MM.1S (cell line): Measurements from ENCODE around the gene SLC26A4.
A peak's percentile ranks its signal among the peaks of the same experiment; 100 is the strongest.

Experiments used
- DNase-seq: peaks from one replicate; pipeline ENCODE4 v3.0.0-alpha.2; 2015
- H2AFZ ChIP-seq: fragments of 300-600 bp; sonication (generic); 2 replicates; pipeline ENCODE4 v1.6.0; 2016; ENCODE audit warnings: antibody characterized with exemption, low read length
- H3F3A ChIP-seq: fragments of 300-600 bp; sonication (generic); 2 replicates; pipeline ENCODE4 v1.6.1; 2016; ENCODE audit warnings: mild to moderate bottlenecking, antibody characterized with exemption, low read length, moderate library complexity, mixed read lengths; ENCODE audit not compliant: insufficient read depth
- H3K27ac ChIP-seq: fragments of 300-600 bp; sonication (generic); 2 replicates; pipeline ENCODE4 v1.5.1; 2016; ENCODE audit warnings: mild to moderate bottlenecking, low read length
- H3K27me3 ChIP-seq: fragments of 300-600 bp; sonication (generic); replicated peaks from 2 replicates; pipeline ENCODE4 v1.6.0; 2016; ENCODE audit warnings: low read length; ENCODE audit not compliant: insufficient read depth
- H3K36me3 ChIP-seq: fragments of 300-600 bp; sonication (generic); replicated peaks from 2 replicates; pipeline ENCODE4 v1.6.1; 2016; ENCODE audit warnings: mild to moderate bottlenecking, low read length, mixed read lengths; ENCODE audit not compliant: insufficient read depth
- H3K4me1 ChIP-seq: fragments of 300-600 bp; sonication (generic); 2 replicates; pipeline ENCODE4 v1.6.1; 2016; ENCODE audit warnings: low read length, mixed read lengths
- H3K4me2 ChIP-seq: fragments of 300-600 bp; sonication (generic); 2 replicates; pipeline ENCODE4 v1.6.0; 2016; ENCODE audit warnings: low read depth, low read length
- H3K4me3 ChIP-seq: fragments of 300-600 bp; sonication (generic); 2 replicates; pipeline ENCODE4 v1.5.1; 2016; ENCODE audit warnings: low read length, mixed read lengths
- H3K79me2 ChIP-seq: fragments of 300-600 bp; sonication (generic); 2 replicates; pipeline ENCODE4 v1.6.1; 2016; ENCODE audit warnings: mixed run types, low read length, mixed read lengths
- H3K9ac ChIP-seq: fragments of 300-600 bp; sonication (generic); 2 replicates; pipeline ENCODE4 v1.6.1; 2016; ENCODE audit warnings: low read length, mixed read lengths
- H3K9me2 ChIP-seq: fragments of 300-600 bp; sonication (generic); replicated peaks from 2 replicates; pipeline ENCODE4 v1.6.1; 2016; ENCODE audit warnings: mild to moderate bottlenecking, low read length, mixed read lengths; ENCODE audit not compliant: insufficient read depth
- H3K9me3 ChIP-seq: fragments of 300-600 bp; sonication (generic); replicated peaks from 2 replicates; pipeline ENCODE4 v1.6.1; 2016; ENCODE audit warnings: mild to moderate bottlenecking, low read length, mixed read lengths; ENCODE audit not compliant: insufficient read depth
- H4K20me1 ChIP-seq: fragments of 300-600 bp; sonication (generic); 2 replicates; pipeline ENCODE4 v1.6.1; 2016; ENCODE audit warnings: mild to moderate bottlenecking, low read length, moderate library complexity, mixed read lengths; ENCODE audit not compliant: insufficient read depth
- CTCF ChIP-seq: fragments of 300-600 bp; sonication (generic); IDR thresholded peaks from 2 replicates; pipeline ENCODE4 v1.5.1; 2016; ENCODE audit warnings: antibody characterized with exemption, low read length, mixed read lengths
- EZH2 ChIP-seq: fragments of 300-600 bp; sonication (generic); optimal IDR thresholded peaks from 2 replicates; pipeline ENCODE3; 2017; ENCODE audit warnings: low read depth, mild to moderate bottlenecking, antibody characterized with exemption, low read length, mixed read lengths
- EZH2phosphoT487 ChIP-seq: fragments of 300-600 bp; sonication (generic); IDR thresholded peaks from 2 replicates; pipeline ENCODE4 v1.6.1; 2018; ENCODE audit warnings: antibody characterized with exemption, low read length

SLC26A4 gene

GRCh38 chr7:107746006-107746405 lies 85.4 kb downstream of the SLC26A4 start:
- Histone ChIP-seq H2AFZ (no peak overlapping the region), H3K4me2 (peak overlapping the region; percentile 85), H3F3A (peaks cover 19% of the 10 kb centered on the region), H3K9me2 (no peaks in the 10 kb centered on the region), H3K4me1 (peaks cover 23% of the 10 kb centered on the region), H3K36me3 (peaks cover 15% of the 10 kb centered on the region; the same call in 1 of the 2 replicates), H3K4me3 (no peak overlapping the region), H3K27me3 (no peaks in the 10 kb centered on the region), H3K79me2 (peaks cover 71% of the 10 kb centered on the region), H3K9ac (no peak overlapping the region), H4K20me1 (peaks cover 46% of the 10 kb centered on the region), H3K9me3 (no peaks in the 10 kb centered on the region), H3K27ac (no peak overlapping the region)
- no peak for DNase-seq
- no peak for TF ChIP-seq EZH2
- TF ChIP-seq CTCF = no peak
- no peak for TF ChIP-seq EZH2phosphoT487

- Histone ChIP-seq H3K9me3 (no peaks in the 10 kb centered on the region), H3K4me1 (peaks cover 4% of the 10 kb centered on the region; the same call in 1 of the 2 replicates), H3K9me2 (no peaks in the 10 kb centered on the region), H3K36me3 (peaks cover 36% of the 10 kb centered on the region), H3K4me2 (no peak overlapping the region), H3K4me3 (no peak overlapping the region), H3K27ac (no peak overlapping the region), H4K20me1 (peaks cover 45% of the 10 kb centered on the region), H3K27me3 (no peaks in the 10 kb centered on the region), H3F3A (no peaks in the 10 kb centered on the region), H2AFZ (no peak overlapping the region), H3K9ac (no peak overlapping the region), H3K79me2 (peaks cover 68% of the 10 kb centered on the region)
- no peak for TF ChIP-seq EZH2
- no peak for TF ChIP-seq EZH2phosphoT487
- no peak for TF ChIP-seq CTCF
- no peak for DNase-seq
Measured at GRCh38 chr7:107751113-107751512, 90.5 kb downstream of the SLC26A4 start.

GRCh38 chr7:107754642-107755041 lies 94.0 kb downstream of the SLC26A4 start:
- Histone ChIP-seq H3K9me2 (no peaks in the 10 kb centered on the region), H3K9ac (no peak overlapping the region), H3K27ac (no peak overlapping the region), H3K9me3 (no peaks in the 10 kb centered on the region), H3K27me3 (no peaks in the 10 kb centered on the region), H3K36me3 (peaks cover 47% of the 10 kb centered on the region), H2AFZ (no peak overlapping the region), H3K4me2 (no peak overlapping the region), H3K79me2 (peaks cover 33% of the 10 kb centered on the region), H3K4me1 (no peaks in the 10 kb centered on the region), H4K20me1 (peaks cover 13% of the 10 kb centered on the region), H3K4me3 (no peak overlapping the region), H3F3A (no peaks in the 10 kb centered on the region)
- no peak for DNase-seq
- TF ChIP-seq EZH2phosphoT487 (no peak), CTCF (peak; percentile 36), EZH2 (no peak)
